GM18519 (cell line): ENCODE results near the gene COBLL1.

Experiments
- ATAC-seq: cut with Tn5 transposase; IDR thresholded peaks from one replicate; pipeline ENCODE4 v1.9.1; 2021; ENCODE audit warnings: mild to moderate bottlenecking, moderate library complexity; ENCODE audit not compliant: unreplicated experiment, low FRiP score

Gene COBLL1

GRCh38 chr2:164794016-164794415, 47.6 kb downstream of the COBLL1 start:
- no peak for ATAC-seq

- no peak for ATAC-seq
Measured at GRCh38 chr2:164793529-164793928, 48.1 kb downstream of the COBLL1 start.

GRCh38 chr2:164792316-164793170, 49.1 kb downstream of the COBLL1 start:
- ATAC-seq: no peak

DNA sequence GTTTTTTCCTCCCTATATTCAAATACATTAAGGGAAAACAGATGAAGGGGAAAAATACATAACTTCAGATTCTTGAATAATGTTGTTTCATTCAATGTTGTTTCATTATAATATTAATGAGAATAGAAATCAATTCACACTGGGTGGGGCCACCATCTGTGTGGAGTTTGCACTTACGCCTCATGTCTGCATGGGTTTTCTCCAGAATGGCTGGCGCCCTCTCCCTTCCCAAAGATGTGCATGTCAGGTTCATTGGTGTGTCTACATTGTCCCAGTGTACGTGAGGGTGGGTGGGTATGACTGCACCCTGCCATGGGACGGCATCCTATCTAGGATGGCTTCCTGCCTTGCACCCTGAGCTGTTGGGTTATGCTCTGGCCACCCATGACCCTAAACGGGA, 51.7 kb downstream of the COBLL1 start:
- ATAC-seq: no peak

GRCh38 chr2:164786787-164787186, 54.8 kb downstream of the COBLL1 start:
- no peak for ATAC-seq

DNA sequence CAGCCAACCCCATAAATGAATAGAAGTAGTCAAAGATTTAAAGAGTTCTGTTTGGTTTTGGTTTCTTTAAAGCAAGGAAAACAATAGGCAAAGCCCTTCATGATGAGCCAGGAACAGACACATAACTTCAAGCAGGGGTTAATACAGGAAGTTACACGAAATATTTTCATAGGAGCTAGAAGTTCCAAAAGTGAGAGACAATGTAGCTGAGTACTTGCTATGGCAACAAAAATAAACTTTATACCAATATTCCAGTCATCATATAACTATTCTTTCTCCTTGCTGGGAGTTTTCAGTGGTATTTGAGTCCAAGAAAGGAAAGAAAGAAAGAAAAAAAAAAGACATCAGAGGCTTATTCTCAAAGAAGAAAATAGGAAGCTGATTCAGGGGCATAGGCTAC, 56.2 kb downstream of the COBLL1 start:
- no peak for ATAC-seq

DNA sequence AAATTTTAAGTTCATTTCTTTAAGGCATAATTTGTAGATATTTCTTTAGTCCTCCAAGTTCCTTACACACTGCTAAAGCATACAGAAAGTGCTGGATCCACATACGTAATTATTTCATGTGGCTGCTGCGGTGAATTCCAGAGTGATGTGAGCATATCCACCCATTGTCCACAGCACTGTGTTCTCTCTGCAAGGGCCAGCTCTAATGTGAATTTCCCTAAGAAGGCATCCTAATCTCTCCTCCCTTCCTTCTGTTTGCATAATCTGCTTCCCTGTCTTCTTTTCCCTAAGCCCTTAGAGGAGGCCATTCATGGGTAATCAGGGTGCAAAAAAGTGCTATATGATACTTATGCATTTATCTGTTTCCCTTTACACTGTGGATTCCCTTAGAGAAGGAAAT, 57.2 kb downstream of the COBLL1 start:
- no peak for ATAC-seq

DNA sequence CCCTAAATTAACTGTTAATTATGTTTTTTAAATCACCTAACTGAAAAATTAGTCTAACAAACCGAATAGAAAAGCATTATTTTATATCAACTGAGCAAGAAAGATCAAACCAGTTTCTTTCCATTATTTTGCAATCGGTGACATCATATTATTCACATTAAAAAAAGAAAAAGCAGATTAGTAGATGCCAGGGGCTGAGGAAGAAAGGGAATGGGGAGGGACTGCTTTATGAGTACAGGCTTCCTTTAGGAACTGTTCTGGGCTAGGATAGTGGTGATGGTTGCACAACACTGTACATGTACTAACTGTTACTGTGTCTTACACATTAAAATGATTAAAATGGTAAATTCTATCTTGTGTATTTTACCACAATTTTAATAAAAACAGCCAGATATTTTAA, 59.3 kb downstream of the COBLL1 start:
- ATAC-seq: no peak

- no peak for ATAC-seq
Measured at GRCh38 chr2:164781394-164781793, 60.2 kb downstream of the COBLL1 start.

DNA sequence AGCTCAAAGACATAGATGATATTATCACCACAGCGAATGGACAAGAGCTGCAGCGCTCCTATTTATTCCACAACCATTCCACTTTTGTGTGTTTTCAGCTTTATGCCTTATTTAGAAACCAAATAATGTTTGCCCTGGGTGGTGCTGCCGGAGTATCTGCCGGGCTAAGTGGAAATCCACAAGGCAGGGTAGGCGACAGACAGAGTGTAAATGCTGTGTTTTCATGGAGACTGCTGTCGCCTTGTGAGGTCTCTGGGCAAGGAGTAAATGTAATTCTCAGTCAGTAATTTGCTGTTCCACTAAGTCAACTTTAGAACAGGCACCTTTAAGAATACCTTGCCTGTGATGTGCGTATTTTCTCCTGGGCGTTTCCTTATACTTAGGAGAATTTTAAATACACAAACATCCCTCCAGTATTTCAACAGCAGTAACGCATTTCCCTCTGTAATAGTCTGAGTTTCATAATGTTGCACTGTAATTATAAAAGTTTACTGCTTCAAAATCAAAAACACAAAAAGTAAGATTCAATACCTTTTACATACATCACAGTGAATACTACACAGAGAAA, 60.9 kb downstream of the COBLL1 start:
- no peak for ATAC-seq

- ATAC-seq: no peak
Measured at GRCh38 chr2:164779383-164780057, 62.1 kb downstream of the COBLL1 start.

DNA sequence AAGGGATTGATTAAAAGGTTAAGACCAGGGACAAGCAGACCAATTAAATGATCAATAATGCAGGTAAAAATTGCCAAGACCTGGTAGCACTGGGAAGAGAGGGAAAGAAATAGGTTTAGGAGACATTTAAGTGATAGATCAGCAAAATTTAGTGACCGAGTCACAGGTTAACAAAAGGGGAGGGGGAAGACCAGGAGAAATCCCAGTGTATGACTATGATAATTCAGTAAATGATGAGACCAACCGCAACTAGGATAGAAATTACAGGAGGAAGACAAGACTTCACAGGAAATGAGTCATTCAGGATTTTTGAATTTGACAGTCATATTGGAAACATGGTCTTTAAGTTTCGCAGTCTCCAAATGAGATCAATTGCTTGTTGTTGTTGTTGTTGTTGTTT, 62.9 kb downstream of the COBLL1 start:
- ATAC-seq: no peak

DNA sequence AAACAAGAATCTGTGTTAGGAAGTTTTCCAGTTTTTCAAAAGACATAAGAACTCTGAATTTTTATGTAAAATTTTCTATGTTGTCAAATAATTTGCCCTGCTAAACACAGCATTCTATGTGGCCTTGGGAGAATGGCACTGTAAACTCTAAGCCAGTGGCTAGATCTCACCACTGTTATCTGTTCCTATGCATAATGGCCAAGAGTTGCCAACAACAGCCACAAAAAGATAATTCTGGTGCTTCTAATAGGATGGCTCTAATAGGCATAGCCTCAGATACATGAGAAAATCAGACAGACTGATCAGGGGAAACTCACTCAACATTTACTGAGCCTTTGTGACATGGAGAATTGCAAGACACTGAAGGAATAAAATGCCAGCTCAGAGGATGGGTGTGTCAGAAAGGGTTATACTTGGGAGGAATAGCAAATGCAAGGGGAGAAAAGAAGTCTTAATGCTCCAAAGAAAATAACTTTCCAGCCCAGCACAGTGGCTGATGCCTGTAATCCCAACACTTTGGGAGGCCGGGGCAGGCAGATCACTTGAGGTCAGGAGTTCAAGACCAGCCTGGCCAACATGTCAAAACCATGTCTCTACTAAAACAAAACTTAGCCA, 63.7 kb downstream of the COBLL1 start:
- ATAC-seq: no peak

- no peak for ATAC-seq
Measured at GRCh38 chr2:164773635-164774034, 68.0 kb downstream of the COBLL1 start.

DNA sequence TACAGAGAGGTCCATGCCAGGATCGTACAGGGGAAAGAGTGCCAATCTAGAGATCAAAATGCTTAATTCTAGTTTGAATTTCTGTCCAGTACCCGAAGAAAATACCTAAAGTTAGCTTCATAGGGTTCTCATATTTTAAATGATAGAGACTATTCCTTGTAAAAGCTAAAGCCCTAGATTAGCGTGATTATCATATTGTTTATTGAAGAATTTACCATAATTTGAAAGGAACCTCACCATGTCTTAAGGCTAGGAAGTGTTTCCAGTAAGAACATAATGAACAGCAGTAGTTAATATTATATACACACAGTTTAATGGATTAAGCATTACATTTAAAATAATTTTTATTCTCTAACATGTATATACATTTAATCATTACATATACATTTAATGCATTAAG, 68.5 kb downstream of the COBLL1 start:
- ATAC-seq: no peak

GRCh38 chr2:164771897-164772296, 69.7 kb downstream of the COBLL1 start:
- ATAC-seq: no peak

- ATAC-seq: no peak
Measured at GRCh38 chr2:164770421-164770916, 71.2 kb downstream of the COBLL1 start.

DNA sequence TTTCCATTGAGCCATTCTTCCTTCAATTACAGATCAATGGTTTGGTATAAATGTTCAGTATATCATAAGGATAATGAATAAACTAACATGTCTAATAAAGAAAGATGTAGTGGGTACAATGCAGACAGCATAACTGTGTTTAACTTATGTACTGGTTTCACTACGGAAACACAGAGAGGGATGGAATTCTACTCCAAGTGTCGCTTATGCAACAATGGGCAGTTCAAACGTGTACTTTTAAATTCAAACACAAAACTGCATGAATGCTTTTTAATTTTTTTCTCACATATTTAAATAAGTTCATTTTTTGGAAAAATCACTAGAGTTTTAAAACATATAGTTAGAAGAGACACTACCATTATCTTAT, 74.7 kb downstream of the COBLL1 start:
- no peak for ATAC-seq

DNA sequence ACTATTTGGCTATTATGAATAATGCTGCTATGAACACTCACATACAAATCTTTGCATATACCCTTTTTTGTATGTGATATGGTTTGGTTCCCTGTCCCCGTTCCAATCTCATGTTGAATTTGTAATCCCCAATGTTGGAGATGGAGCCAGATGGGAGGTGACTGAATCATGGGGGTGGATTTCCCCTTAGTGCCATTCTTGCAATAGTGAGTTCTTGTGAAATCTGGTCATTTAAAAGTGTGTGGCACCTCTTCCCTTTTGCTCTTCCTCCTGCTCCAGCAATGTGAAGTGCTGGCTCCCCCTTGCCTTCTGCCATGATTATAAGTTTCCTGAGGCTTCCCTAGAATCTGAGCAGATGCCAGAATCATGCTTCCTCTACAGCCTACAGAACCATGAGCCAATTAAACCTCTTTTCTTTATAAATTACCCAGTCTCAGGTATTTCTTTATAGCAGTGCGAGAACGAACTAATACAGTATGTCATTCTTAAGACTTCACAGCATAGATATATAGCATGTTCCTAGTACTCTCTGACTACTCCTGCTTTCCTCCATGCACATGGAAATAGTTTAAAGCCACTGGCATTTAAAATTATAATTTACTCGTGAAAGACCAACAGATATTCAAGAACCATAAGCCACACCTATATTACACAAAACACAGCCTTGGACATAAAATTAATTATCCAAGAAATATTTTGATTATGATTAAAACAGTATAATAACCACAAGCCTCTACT, 75.2 kb downstream of the COBLL1 start:
- ATAC-seq: no peak

DNA sequence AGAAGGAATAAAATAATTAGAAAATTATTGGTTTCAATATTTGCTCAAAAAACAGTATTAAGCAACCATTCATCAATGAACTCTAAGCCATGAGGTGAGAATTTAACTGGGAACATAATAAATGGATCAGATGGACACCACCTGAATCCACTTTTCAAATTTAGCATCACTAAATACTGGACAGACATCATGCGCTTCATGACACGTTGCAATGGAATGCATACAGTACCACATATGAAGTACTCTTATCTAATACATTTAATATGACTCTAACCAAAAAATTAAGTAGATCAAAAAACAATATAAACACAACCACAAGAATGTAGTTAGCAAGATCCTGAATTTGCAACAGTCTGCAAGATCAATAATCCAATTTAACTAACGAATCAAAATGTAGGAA, 76.6 kb downstream of the COBLL1 start:
- ATAC-seq: no peak
